ENCODE data around the gene NSUN4.
"Not testable (repeated sequence)": the region's sequence is repeated elsewhere in the genome, so short reads cannot be mapped to it uniquely, and the experiment has no call there.

NSUN4 gene

DNA sequence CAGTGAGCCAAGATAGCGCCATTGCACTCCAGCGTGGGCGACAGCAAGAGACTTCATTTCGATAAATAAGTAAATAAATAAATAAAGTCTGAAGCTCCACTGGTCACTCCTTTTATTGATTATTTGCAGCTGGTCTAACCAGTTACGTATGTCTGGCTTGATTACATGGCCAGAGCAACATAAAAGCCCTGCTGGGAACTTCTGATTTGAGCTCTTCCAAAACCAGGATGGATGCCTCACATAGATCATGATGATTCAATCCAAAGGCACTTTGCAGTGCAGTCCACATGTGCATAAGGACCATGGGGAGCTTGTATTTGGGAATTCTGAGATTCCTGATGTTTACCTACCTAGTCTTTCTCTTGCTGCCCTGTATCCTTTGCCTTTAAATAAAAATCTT, 24.0 kb downstream of the NSUN4 start:
- in situ Hi-C loops (cut with MboI; ENCODE audit: low sequenced_read_pairs): no loop called here

DNA sequence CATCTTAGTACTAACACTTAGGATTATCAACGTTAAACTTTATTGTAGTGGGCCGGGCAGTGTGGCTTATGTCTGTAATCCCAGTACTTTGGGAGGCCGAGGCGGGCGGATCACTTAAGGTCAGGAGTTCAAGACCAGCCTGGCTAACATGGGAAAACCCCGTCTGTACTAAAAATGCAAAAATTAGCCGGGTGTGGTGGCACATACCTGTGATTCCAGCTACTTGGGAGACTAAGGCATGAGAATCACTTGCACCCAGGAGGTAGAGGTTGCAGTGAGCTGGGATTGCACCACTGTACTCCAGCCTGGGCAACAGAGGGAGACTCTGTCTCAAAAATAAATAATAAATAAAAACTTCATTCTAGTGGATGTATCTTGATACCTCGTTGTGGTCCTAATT, 25.2 kb downstream of the NSUN4 start:
- in situ Hi-C loops (cut with MboI; ENCODE audit: low sequenced_read_pairs): not testable (repeated sequence)

DNA sequence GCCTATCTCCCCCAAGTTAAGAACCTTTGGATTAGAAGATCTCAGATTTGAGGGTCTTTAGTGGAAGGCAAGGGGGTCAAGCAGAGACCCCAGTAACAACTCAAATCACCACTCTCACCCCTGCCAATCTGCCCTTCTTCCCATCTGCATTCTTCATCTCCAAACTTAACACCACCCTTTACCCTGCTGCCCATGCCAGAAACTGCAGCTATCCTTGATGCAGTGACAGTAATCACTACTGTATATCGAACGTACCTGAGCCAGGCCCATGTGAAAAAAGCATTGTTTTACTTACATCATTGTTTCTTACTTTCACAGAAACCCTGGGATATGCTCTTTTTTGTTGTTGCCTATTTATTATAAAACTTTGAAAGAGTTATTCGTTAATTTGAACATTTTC, 26.5 kb downstream of the NSUN4 start:
- in situ Hi-C loops (cut with MboI; ENCODE audit: low sequenced_read_pairs): no loop called here

DNA sequence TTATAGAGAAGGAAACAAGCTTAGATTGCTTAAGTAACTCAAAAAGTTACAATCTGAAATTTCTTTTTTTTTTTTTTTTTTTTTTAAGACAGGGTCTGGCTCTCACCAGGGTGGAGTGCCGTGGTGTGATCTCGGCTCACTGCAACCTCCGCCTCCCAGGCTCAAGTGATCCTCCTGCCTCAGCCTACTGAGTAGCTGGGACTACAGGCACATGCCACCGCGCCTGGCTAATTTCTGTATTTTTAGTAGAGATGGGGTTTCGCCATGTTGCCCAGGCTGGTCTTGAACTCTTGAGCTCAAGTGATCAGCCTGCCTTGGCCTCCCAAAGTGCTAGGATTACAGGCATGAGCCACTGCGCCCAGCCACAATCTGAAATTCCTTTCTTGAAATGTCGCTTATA, 27.1 kb downstream of the NSUN4 start:
- in situ Hi-C loops (cut with MboI; ENCODE audit: low sequenced_read_pairs): not testable (repeated sequence)

DNA sequence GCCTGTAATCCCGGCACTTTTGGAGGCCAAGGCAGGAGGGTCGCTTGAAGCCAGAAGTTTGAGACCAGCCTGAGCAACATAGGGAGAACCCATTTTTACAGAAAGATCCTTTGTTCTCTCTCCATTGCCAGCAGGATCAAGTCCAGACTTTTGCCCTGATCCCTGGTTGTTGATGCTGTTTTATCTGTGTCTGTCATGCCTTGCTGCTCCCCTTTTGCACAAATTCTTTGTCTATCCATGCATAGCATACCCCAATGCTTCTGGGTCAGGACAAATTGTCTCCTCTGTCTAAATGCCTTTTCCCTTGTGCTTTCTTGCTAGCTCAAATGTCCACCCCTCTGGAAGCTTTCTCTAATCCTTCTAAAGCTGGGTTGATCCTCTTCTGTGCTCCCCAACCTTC, 28.2 kb downstream of the NSUN4 start:
- in situ Hi-C loops (cut with MboI; ENCODE audit: low sequenced_read_pairs): no loop called here

DNA sequence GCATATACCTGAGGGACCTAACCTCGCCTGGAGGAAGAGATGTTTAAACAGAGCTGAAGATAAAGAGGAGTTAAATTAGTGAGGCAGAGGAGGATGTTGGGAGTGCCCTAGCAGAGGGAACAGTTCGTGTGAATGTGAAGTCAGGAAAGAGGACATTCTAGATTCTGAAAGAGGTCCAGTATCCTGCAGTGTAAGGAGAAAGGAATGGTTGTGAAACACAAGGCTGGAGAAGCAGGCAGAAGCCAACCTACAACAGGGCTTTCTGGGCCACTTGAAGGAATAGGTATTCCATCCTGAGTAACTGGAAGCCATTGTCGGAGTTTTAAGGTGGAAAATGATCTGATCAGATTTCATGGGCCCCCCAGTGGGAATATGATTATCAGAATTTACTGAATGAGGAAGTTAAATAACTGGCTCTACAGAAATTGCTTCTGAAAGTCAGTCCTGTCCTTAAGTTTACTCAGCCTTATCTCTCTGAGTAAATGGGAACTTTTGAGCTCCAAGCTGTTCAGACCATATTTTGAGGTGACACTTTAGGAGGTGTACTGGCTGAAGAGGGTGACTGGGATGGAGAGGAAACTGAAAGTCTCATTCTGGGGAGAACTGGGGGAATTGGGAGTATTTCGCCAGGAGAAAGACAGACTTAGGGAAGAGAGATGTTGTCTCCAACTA, 29.1 kb downstream of the NSUN4 start:
- in situ Hi-C loops (cut with MboI; ENCODE audit: low sequenced_read_pairs): no loop called here

DNA sequence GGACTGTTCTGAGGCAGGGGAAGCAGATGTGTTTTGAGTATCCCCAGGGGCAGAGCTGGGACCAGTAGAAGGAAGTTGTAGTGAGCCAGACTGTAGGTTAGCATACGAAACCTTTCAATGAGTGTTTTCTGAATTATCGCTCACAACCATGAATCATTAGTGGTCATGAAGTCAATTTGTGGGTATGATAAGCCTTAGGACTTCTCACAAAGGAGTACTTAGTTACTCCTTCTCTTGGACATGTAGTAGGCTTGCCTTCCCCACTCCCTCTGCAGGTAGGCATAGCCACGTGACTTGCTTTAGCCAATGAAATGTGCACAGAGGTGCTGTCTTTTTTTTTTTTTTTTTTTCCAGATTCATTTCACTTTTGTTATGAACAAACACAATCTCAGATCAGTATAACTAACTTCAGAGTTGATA, 29.6 kb downstream of the NSUN4 start:
- in situ Hi-C loops (cut with MboI; ENCODE audit: low sequenced_read_pairs): no loop called here

DNA sequence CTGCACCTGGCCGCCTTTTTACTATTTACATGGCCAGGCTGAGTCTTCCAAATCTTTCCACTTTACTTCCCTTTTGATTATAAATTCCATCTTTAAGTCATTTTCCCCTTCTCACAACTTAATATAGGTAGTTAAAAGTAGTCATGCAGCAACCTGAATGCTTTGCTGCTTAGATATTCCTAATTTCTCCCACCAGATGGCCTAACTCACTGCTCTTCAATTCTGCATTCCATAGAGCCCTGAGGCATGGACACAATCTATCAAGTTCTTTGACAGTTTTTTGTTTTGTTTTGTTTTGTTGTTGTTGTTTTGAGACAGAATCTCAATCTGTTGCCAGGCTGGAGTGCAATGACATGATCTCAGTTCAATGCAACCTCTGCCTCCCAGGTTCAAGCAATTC, 31.8 kb downstream of the NSUN4 start:
- in situ Hi-C loops (cut with MboI; ENCODE audit: low sequenced_read_pairs): no loop called here

DNA sequence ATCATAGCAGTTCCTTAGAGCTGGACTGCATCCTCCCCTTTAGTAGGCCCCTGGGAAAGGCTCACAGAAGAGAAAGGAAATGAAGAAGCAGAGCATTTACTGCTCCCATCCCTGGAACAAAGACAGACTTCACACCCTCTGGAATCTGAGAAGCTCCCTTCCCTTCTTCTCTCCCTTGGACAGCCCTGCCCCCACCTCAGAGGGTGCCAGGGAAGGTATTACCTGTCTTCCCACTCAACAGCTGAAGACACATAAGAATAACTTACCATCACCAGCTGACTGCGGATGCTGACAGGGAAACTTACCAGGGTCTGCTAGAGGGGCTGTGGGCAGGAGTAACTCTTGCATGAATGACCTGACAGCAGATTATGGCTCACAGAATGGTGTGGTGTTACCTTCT, 39.4 kb downstream of the NSUN4 start:
- in situ Hi-C loops (cut with MboI; ENCODE audit: low sequenced_read_pairs): no loop called here

DNA sequence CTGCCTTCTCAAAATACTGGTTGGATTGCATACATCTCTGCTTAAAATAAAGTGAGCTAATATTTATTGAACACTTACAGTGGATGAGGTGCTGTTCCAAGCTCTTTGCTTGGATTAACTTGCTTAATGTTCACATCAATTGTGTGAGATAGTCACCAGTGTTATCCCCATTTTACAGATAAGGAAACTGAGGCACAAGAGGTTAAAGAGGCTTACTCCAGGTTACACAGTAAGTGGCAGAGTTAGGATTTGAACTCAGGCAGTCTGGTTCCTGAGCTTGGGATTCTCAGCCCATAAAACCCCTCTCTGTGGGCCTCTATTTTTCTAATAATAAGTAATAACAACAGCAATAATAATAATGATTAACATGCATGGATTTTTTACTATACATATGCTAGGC, 39.9 kb downstream of the NSUN4 start:
- in situ Hi-C loops (cut with MboI; ENCODE audit: low sequenced_read_pairs): no loop called here

DNA sequence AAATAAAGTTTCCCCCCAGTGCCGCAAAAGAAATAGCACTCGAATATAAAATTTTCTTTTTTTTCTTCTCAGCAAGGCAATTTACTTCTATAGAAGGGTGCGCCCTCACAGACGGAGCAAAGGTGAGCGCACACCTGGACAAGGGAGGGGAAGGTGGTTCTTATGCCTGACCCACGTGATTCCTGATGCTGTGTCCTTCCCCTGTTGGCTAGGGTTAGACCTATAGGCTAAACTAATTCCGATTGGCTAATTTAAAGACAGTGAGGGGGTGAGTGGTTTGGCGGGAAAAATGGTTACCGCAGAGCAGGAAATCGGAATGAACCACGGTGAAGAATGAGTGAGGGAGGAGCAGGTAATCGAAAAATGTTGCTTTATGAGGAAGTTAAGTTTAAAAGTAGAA, 52.9 kb downstream of the NSUN4 start:
- in situ Hi-C loops (cut with MboI; ENCODE audit: low sequenced_read_pairs): no loop called here

DNA sequence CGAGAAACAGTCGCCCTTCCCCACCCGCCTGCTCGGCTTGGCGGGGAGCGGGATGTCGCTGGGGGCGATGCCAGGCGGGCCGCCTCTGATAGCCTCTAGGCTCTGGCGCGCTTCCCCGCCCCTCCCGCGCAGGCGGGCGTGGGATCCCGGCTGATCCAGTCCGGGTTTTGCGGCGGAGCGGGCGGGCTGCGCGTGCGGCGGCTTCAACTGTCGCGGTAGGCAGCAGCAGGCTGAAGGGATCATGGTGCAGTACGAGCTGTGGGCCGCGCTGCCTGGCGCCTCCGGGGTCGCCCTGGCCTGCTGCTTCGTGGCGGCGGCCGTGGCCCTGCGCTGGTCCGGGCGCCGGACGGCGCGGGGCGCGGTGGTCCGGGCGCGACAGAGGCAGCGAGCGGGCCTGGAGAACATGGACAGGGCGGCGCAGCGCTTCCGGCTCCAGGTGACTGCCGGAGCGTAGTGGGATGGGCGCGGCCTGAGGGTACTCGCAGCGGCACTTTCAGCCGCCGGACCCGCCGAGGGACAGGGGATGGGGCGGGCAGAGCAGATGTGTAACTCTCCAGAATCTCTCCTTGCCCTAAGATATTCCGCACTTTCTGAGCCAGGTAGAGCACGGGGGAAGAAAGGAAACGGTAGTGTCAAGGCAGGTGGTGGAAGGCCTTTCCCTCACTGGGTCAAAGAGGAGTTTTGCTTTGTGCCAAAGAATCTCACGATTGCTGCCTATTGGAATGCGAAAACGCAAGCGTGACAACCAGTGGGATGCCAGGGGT, 53.7 kb downstream of the NSUN4 start, which contains the start of gene FAAH:
Gene FAAH (plus strand): TSS at position 210 of the 764 bp plus-strand sequence. CDS start 32 bp downstream, at position 242.
- in situ Hi-C loops (cut with MboI; ENCODE audit: low sequenced_read_pairs): no loop called here

DNA sequence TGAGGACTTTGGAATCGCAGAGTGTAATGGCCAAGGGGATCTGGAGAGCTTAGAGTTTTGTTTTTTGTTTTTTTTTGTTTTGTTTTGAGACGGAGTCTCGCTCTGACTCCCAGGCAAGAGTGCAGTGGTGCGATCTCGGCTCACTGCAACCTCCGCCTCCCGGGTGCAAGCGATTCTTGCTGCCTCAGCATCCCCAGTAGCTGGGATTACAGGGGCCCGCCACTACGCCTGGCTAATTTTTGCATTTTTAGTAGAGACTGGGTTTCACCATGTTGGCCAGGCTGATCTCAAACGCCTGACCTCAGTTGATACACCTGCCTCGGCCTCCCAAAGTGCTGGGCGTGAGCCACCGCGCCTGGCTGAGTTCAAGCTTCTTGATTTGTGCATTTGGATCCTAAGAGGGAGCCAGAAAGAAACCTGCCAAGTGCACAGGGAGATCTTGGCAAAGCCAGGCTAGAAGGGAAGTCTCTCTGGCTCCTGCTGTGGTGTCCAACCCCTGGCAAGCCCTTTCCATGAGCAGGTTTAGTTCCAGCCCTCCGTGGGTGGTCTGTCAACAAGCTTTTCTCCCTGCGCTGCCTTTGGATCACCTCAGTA, 54.4 kb downstream of the NSUN4 start:
- in situ Hi-C loops (cut with MboI; ENCODE audit: low sequenced_read_pairs): no loop called here

DNA sequence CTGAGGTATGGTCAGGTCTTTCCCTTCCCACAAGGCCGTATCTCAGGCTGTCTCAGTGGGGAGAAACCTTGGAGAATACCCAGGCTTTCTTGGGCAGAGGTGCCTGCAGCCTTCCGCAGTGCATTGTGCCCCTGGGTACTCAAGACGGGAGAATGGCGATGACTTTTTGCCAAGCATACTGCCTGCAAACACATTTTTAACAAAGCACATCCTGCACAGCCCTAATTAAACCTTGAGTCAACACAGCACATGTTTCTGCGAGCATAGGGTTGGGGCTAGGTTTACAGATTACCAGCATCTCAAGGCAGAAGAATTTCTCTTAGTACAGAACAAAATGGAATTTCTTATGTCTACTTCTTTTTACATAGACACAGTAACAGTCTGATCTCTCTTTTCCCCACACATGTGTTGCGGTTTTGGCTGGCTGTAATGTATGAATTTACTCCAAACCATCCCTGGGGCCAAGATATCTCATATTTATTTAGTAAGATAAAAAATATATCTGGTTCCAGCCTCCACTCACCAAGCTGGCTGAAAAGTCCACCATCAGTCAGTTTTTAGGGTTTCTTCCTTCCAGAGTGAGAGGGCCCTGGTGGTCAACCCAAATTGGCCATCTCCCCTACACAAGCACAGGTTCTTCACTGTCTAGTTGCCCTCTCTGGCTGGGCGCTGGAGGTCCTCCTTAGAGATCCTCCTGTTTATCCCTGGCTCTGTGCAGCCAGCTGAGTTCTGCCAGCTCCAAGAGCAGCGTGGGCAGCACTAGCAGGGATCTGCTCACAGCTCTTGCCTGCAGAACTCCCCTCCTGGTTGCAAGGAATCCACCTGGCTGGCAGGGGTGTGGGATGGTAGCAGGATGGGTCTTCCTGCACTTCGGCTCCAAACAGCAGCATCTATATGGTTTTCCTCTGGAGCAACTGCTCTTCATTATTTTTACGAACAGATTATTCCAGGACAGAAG, 56.1 kb downstream of the NSUN4 start:
- in situ Hi-C loops (cut with MboI; ENCODE audit: low sequenced_read_pairs): no loop called here

DNA sequence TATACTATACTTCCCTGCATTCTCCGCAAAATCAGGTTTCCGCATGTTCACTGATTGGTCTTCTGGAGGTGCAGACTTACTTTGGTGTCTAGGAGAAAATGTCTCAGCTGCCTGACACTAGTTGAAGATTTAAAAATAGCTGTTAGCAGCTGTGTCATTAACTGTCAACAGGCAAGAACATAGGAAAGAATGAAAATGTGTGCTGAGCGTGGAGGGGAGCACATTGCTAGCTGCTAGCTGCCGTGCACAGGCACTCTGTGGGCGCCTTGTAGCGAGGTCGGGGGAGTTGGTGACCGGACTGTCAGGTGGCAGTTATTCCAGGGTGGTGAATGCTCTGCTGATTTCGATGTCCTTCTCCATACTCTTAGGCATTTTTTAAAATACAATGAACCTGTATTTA, 58.7 kb downstream of the NSUN4 start:
- in situ Hi-C loops (cut with MboI; ENCODE audit: low sequenced_read_pairs): no loop called here

DNA sequence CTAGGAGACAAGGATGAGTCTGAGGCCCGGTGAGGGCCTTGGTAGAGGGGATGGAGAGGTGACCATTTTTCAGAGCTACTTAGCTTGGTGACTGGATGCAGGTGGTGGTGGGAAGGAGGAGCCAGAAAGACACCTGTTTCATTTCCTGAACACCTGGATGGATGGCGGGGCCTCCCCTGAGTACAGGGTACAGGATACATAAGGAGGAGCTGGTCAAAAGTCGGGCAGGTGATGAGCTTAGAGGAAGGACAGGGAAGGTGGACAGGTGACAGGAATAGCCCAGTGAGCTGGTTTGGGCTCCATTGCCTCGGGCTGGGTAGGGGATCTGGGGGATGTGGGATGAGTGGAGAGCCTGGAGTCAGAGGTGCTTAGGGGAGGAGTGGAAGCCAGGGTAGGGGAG, 59.8 kb downstream of the NSUN4 start:
- in situ Hi-C loops (cut with MboI; ENCODE audit: low sequenced_read_pairs): loop anchor here (25.0 kb wide), 1 partner anchor 137 kb away; a partner anchor contains a TSS

DNA sequence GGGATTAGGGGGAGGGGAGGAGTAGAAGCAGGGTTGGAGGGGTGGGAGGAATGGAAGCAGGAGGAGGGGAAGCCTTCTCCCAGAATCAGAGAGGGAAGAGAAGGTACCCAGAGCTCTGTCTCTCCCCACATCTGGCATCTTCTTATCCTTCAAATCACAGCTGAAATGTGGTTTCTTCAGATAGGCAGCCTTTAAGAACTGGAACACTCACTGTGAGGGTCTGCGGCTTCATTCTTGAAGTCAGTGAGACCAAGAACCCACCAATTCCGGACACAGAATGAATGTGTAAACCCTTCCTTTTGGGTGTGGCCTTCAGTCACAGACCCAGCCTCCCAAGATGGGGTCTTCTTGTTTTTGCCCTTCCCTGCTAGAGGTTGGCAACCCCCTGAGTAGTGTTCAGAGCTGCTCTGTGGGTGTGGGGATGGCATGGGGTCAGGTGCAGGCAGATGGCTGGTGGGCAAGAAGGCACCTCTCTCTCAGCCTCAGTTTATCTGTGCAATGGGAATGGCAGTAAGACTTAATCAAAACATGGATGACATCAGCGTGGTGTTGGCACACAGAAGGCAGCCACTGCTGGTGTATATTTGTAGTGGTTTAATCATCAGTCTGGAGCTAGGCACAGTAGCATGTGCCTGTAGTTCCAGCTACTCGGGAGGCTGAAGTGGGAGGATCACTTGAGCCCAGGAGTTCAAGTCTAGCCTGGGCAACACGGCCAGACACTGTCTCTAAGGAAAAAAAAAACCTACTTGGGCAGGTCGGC, 60.7 kb downstream of the NSUN4 start:
- in situ Hi-C loops (cut with MboI; ENCODE audit: low sequenced_read_pairs): loop anchor here (25.0 kb wide), 1 partner anchor 136 kb away; a partner anchor contains a TSS

DNA sequence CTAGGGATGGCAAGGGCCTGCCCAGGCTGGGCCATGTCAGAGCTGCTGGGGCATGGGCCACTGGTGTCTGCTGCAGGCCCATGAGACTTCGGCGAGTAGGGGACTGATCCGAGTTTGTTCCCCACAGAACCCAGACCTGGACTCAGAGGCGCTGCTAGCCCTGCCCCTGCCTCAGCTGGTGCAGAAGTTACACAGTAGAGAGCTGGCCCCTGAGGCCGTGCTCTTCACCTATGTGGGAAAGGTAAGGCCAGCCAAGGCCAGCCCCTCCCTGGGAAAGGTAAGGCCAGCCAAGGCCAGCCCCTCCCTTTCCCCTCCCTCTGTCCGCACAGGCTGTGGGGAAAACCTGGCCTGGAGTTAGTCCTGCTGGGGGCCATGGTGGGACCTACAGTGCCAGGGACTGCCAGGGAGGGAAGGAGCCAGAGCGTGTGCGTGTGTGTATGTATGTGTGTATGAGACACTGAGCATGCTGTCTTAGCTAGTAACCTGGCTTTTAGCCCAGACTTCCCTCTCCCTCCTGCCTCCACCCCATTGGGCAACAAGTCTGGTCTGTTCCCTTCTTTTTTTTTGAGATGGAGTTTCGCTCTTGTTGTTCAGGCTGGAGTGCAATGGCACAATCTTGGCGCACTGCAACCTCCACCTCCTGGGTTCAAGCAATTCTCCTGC, 61.5 kb downstream of the NSUN4 start:
- in situ Hi-C loops (cut with MboI; ENCODE audit: low sequenced_read_pairs): loop anchor here (25.0 kb wide), 1 partner anchor 135 kb away; a partner anchor contains a TSS

DNA sequence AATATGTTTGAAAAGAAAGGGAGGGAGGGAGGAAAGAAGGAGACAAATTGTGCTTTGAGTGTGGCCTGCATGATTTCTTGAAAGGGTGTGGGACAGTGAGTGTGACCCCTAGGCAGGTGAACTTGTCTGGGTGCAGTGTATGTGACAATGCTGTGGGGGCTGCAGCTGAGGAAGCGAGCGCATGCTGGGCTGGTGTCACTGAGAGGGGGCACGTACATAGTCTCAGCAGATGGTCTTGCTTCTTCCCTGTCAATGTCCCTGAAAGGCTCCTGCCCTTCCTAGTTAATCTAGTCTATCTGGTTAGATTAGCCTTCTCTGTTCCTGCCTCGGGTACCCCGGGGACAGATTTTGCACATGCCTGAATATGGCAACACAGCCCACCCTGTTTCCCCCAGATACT, 63.3 kb downstream of the NSUN4 start:
- in situ Hi-C loops (cut with MboI; ENCODE audit: low sequenced_read_pairs): loop anchor here (25.0 kb wide), 1 partner anchor 133 kb away; a partner anchor contains a TSS
